GM21528 (cell line): ENCODE measurements around the gene AURKA.
A peak's percentile ranks its signal among the peaks of the same experiment; 100 is the strongest.

ENCODE experiments used
- ATAC-seq: cut with Tn5 transposase; IDR thresholded peaks from one replicate; pipeline ENCODE4 v1.9.1; 2021; ENCODE audit warnings: mild to moderate bottlenecking, moderate library complexity; ENCODE audit not compliant: unreplicated experiment, low FRiP score

Gene AURKA

DNA sequence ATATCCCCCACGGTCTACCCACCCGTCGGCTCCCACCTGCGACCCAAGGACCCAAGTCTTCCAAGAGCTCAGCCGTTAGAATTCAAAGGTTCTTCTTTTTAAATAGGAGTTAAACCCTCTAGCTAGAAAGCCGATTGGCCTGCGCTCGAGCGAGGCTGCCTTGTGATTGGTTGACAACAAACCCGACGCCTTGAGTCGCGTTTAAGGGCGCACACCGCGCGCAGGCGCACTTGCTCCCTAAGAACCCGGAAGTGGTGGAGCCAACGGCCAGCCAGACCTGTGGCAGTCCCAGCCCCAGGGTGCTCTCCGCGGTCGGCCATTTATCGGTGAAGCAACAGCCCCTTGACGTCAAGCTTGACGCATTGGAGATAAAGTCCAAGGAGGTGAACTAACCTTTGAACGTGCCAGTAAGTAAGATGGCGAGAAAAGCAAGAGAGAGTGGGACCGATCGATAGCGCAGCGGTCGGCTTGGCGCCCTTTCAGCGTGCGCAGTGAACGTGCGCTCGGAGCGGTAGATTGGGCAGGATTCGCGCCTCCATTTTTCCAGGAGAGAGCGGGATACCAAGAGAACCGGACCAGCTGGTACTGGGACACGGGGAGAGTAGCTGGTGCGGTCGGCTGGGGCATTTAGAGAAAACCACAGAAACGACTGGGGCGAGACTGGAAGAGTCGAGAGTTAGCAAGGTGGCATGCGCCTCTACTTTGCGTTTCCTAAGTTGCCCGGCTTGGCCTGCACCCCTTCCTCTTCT is at the start of gene AURKA, which contains the start of gene CSTF1:
TSS of gene AURKA (minus strand) at position 84 of the 749 bp plus-strand sequence. CDS start 4,018 bp downstream, outside the sequence.
TSS of gene CSTF1 (plus strand) at position 514 of the 749 bp plus-strand sequence. CDS start 2,908 bp downstream, outside the sequence.
- ATAC-seq: peak; percentile 96

DNA sequence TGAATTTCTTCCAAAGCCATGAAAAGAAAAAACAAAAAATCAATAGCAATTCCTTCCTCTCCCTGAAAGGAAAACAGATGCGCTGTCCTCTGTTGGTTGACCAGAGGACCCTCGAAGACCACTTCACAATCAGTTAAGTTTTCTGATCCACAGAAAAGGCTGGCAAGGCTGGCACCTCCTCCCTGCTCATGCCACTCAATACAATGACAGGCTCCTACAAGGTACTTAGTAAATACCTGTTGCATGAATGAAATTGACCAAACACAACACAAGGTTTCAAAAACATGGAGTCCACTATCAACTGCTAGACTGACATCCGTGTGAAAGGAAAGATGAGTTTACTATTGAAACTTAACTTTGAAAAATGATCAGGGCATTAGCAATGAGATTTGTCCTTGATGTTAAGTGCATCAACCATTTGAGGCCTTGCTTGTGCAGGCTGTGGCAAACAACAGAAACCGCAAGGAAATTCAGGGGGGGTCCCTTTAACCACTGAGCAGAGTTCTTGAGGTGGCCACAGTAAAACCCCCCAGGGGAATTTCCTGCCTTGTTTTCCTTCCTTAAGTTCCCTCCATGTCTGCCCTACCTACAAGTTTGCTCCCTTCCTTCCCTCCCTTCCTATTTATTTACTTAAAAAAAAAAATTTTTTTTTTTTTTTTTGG is 48.5 kb upstream of the AURKA start:
- no peak for ATAC-seq

DNA sequence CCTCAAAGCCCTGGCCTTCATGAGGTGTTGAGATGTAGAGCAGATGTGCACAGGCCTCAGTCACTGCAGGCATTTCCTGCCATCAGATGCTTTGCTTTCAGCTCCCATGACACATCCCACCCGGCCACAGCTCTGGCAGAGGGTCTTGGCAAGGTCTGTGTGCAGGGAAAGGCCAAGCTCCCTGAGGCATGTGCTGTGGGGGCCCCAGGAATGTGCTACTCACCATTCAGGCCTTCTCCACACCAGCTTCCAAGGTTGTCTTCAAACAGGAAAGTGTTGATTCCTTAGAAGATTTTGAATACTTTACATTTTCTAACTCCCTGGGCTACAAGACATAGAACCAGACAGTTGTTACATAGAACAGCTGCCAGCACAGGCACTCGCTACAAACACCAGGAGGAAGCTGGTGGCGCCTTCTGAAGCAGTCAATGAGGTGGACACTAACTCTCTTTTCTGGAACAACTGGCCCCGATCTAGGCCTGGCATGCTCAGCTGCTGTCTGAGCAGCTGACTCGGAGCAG is 47.8 kb upstream of the AURKA start:
- ATAC-seq: no peak

DNA sequence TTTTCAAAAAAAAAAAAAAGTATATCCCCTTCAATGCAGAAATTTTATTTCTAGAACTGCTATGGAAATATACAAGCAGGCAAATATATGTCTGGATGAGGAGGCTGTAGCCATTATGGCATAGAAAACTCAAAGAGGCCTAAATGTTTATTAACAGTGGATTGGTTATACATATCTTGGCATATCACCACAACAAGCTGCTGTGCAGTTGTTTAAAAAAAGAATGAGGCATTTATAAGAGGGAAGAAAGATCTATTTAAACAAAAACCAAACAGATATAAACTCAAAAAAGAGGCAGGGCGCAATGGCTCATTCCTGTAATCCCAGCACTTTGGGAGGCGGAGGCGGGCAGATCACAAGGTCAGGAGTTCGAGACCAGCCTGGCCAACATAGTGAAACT is 46.3 kb upstream of the AURKA start:
- no peak for ATAC-seq

DNA sequence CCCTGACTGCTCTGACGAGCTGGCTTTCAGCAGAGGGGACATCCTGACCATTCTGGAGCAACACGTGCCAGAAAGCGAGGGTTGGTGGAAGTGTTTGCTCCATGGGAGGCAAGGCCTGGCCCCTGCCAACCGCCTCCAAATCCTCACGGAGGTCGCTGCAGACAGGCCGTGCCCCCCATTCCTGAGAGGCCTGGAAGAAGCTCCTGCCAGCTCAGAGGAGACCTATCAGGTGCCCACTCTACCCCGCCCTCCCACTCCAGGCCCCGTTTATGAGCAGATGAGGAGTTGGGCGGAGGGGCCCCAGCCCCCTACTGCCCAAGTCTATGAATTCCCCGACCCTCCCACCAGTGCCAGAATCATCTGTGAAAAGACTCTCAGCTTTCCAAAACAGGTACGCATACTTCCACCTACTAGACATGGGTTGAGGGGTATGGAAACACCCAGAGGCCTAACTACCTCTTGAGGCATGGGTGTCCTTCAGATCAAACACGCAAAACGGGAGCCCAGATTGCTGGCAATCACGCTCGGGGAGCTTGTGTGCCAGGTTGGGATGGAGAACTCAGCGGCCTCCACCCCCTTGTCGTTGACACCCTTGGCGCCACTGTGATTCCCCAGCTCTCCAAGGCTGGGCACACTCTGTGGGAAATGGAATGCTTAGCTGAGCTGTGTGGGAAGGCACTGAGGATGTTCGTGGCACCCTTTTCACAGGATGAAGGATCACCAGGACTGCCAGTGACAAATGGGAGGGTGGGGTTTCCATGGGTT is 45.4 kb upstream of the AURKA start:
- no peak for ATAC-seq

DNA sequence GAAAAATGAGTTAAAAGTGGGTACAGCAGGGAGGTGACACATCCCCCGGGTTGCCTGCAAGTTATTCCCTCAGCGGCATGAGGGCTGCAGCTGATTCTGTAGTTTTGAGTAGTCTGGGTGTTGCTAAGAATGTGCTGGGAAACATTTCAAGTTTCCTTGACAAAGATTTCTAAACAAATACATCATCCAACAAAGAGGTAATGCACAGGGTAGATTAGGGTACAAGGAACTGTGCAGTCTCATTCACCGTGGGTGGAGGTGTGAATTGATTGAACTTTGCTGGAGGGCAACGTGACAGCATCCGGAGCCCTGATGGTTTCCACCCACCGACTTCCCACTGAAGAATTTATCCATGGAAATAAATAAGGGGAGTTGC is 41.9 kb upstream of the AURKA start:
- ATAC-seq: no peak

DNA sequence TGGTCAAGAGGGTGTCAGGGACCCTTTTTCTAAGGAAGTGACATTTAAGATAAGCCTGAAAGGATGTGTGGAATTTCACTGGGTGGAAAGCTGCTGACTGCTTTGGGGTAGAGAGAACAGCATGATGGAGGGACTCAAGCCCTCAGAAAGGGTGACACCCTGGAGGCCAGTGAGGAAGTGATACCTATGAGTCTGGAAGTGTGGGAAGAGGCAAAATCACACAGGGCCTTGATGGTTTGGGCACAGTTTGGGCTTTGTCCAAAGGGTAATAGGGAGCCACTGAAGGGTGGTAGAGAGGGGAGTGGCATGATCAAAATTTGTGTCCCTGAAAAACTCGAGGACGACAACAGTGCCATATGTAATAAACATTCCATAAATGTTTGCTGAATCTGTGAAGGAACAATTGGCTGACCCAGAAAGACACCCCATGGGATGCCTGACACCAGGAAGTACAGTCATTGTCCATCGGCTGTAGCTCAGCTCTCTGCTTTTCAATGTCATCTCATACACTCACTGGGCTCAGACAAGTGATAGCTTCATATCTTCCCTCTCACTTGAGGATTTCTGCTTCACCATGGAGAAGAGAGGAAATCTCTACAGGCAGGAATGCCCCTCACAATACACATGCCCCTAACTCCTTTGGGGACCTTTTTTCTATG is 41.3 kb upstream of the AURKA start:
- ATAC-seq: no peak

DNA sequence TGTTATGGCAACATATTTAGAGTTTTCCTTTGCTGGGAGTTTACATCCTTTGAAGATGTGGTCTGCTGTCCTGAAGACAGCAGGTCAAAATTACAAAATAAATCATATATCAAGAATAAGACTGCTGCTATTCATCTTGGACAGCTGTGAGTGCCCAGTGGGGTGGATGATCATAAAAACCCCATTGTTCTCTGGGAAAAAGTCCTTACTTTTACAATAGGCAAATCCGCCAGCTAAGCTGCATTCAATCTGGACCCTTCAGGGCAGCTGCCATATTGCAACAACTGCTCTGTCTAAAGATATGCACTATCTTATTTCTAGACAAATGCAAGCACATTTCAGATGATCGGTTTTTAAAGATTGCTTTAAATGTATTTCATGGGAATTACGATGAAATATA is 39.5 kb upstream of the AURKA start:
- no peak for ATAC-seq

DNA sequence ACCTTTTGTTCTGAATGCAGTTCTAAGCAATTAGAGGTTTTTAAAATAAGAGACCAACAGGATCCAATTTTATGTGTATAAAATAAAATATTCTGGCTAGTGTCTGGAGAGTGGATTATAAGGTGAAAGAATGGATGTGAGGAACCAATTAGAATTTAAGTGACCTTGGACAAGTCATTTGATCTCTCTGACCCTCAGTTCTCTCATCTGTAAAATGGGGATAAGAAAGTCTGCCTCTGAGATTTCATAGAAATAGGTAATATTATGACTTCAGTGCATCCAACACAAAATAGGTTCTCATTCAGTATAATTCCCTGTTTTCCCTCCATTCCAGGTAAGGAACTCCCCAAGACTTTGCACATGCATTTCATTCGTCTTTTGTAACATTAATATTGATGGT is 38.9 kb upstream of the AURKA start:
- ATAC-seq: no peak

DNA sequence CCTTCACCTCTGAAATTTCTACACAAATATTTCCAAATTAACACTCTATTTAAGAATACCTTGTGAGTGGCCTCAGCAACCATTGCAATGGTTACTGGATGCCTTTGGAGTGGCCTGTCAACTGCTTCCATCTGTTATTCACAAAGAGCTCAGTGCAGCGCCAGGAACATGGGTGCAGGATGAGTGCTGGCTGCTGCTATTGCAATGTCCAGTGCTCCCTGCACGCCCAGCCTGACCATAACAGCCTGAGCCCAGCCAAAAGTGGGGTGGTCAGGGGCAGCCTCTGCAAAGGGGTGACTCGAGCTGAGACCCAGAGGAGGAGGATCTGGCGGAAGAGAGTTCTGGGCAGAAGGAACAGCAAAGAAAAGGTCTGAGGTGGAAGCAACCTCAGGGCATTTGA is 38.4 kb upstream of the AURKA start:
- no peak for ATAC-seq

DNA sequence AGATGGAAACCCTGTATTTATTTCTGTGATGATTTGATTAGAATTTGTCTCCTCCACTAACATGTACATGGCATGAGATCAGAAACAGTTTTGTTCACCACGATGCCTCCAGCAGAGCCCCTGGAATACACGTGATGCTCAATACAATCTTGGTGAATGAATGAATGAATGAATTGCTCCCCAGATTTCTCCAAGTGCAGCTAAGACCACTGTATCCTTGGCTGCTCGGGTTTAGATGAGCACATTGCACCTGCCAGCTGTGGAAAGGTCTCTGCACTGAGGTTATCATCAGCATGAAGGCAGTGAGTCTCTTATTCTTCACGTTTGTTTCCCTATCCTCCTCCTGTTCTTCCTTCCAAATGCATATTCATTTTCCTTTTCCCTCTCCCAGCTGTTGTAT is 37.9 kb upstream of the AURKA start:
- ATAC-seq: no peak

DNA sequence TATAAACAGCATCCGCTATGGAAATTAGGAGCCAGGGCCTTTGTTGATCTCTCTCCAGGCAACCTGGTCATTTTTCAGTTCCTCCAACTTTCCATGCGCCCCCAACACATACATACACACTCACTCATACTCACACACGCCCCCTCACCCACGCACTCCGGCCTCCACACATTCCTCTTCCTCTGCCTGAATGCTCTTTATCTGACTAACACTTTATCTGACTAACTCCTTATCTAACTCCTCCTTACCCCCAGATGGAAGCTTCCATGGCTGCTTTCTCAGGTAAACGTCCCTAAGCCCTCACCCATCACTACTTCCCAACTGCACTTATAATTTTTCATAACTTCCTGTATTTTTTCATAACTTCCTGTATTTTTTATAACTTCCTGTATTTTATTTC is 37.5 kb upstream of the AURKA start:
- ATAC-seq: no peak

DNA sequence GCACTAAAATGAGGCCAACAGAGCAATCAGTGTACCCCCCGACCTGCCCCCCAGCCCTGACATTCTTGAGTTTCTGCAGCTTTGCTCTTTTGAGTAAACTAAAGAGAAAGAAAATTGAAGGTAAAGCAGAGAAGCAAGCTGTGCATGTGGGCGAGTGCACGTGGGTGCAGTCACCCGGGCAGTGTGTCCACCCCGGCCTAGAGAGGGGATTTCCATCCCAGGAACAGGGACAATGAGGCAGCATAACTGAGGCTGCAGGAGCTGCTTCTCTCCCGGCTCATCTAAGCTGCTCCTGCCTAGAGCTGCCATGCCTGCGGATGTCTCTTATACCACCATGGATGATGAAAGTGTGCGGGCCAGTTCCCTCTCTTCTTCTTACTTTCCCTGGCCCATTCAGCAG is 36.9 kb upstream of the AURKA start:
- no peak for ATAC-seq

DNA sequence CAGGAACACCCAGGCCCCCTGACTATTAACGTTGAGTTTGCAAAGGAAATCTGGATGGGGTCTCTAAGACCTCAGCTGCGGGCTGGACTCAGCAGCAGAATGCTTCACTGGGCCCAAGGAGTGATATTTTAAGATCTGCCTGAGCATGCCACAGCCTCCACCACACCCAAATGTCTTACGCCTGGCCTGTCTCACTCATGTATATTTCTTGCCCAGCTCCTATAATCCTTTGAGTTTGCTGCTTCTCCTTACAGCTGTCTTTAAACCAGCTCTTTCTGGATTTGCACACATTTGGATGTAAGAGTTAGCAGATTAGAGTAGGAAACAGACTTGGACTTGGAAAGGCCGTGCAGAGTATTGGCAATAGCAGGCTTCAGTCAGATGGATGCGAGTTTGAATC is 36.4 kb upstream of the AURKA start:
- no peak for ATAC-seq

DNA sequence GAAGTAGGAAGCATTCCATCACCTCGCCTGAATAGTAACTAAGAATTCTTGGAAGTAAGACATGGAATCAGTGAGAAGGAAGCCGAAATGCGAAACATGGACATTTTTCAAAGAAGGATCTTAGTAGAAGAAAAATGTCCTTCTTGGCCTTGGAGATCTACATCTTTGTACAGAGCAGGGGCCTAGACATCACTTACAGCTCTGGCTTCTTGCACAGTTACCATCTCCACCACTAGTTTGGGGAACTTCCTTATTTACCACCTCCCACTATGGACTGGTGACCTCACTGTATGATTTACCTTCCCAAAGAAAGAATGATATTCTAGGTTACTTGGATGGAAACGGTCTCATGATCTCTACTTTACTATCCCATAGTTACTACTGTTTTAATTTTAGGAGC is 35.8 kb upstream of the AURKA start:
- ATAC-seq: no peak

DNA sequence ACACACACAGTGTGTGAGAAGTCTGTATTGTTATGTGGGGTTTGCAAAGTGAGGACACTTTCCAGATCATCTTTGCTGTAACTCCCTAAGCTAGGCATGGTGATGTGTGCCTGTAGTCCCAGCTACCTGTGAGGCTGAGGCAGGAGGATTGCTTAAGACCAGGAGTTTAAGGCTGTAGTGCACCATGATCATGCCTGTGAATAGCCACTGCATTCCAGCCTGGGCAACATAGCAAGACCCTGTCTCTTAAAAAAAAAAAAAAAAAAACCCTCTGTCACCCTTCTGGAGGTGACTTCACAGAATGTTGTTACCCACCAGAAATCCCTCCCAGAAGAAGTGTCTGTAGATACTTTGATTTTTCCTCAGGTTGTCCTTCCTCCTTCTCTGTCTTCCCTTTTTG is 34.9 kb upstream of the AURKA start:
- ATAC-seq: no peak

DNA sequence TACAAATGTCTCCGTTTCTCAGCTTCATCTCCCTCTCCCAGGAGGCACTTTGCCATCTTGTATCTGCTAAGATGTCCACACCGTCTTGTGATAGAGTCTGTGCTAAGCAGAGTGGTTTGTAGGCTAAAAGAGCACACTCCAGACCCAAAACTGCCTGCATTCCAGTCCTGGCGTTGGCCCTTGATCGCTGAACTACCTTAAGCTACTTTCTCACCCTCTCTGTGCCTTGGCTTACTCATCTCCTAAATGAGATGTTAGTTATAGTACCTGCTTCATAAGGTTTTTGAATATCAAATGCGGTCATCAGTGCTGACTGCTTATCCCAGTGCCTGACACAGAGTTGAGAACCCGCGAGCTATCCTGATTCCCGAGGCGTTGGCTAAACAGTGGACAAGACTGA is 34.0 kb upstream of the AURKA start:
- ATAC-seq: no peak

DNA sequence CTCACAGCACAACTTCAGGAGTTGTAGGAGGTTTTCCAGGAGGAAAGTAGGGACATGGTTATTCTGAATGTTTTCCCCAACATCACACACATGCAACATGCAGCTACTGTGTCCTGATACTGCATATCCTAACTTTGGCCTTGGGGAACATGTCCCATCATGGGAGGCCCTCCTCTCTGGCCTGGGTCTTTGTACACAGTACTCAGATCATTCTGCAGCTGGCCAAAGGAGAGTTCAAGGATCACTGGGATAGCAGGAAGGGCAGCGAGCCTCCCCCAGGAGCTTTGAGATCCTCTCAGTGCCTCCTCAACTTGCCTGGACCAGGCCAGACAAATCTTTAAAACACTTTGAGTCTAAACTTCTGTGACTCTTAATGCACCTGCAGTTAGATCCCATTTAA is 32.9 kb upstream of the AURKA start:
- no peak for ATAC-seq

DNA sequence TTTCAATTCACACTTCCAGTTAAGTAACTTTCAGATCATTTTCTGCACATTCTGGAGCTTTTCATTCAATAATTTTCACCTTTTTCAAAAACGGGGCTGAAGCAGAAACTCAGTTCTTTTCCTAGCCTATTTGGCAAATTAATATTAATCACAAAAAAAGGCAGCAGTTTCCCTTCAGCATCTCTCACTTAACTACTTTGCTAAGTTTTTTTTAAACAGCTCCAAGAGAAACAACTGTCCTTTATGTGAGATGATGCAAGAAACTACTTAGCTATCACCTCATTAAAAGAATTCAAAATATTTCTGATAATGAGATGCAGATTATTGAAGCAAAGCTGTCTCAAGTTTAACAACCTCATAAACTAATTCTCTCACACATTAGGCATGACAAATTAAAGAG is 31.9 kb upstream of the AURKA start:
- no peak for ATAC-seq

DNA sequence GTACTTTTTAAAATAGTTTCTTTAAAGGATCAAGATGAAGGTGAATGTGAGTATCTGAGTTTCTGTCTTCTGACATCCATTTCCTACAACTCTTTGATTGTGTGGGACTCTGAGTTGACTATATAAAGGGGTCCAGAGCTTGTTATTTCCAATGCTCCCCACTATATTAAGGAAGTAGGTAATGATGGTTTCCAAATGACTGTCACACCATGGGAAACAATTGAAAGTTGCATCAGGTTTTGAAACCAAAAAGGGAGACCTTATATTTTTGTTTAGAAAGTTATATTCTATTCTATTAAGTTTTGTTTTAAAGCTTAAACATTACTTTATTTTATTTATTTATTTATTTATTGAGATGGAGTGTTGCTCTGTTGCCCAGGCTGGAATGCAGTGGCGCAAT is 31.2 kb upstream of the AURKA start:
- ATAC-seq: no peak

DNA sequence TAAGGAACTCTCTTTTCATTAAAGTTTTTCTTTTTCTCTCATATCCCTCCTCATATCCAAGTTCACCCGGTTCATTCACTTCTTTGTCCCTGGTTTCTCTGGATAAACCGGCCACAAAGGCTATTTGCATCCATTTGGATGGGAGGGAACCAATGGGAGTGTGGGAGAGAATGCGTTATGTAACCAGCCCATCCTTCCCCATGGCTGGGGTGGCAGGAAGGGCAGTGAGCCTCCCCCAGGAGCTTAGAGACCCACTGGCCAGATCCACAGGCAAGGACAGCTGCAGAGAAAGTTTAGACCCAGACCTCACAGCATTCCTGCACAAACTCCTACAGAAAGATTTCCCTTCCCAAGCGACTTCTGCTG is 30.8 kb upstream of the AURKA start:
- ATAC-seq: no peak
